LNCaP clone FGC (cell line): Measurements from ENCODE around the gene ASTN2.

ENCODE experiments used
- DNase-seq: peaks from one replicate; pipeline ENCODE4 v3.0.0-alpha.2; 2011; ENCODE audit warnings: low read depth
- H3K4me3 ChIP-seq: 2 replicates; pipeline ENCODE4 v1.5.1; 2011; ENCODE audit warnings: mild to moderate bottlenecking, low read depth, low read length, control low read depth
- TF ChIP-seq, protein P1 (sequence below): IDR thresholded peaks from 2 replicates; pipeline ENCODE4 v1.5.1; 2012; ENCODE audit warnings: mild to moderate bottlenecking; ENCODE audit not compliant: control insufficient read depth, insufficient read depth; ENCODE audit errors: extremely low read depth

ASTN2 gene

GRCh38 chr9:116447934-116448333 lies 966.9 kb downstream of the ASTN2 start:
- DNase-seq: no peak
- H3K4me3 ChIP-seq: no peak overlapping the region
- TF ChIP-seq, protein P1, sequence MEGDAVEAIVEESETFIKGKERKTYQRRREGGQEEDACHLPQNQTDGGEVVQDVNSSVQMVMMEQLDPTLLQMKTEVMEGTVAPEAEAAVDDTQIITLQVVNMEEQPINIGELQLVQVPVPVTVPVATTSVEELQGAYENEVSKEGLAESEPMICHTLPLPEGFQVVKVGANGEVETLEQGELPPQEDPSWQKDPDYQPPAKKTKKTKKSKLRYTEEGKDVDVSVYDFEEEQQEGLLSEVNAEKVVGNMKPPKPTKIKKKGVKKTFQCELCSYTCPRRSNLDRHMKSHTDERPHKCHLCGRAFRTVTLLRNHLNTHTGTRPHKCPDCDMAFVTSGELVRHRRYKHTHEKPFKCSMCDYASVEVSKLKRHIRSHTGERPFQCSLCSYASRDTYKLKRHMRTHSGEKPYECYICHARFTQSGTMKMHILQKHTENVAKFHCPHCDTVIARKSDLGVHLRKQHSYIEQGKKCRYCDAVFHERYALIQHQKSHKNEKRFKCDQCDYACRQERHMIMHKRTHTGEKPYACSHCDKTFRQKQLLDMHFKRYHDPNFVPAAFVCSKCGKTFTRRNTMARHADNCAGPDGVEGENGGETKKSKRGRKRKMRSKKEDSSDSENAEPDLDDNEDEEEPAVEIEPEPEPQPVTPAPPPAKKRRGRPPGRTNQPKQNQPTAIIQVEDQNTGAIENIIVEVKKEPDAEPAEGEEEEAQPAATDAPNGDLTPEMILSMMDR: no peak

DNA sequence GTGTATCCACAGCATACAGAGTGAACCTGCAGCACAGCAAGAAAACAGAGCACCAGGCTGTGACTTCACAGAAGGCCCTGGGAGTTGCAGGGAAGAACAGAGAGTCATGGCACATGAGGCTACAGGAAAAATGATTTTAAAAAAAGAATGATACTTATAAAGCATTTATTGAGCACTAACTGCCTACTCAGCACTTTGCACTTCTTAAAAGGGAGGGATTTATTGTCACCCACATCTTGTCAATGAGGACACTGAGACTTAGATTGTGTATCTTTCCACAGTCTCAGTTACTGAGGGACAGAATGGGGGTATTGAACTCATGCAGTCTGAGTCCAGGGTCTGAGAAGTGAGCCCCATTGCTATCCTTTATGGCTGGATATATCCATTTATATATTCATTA lies 972.3 kb downstream of the ASTN2 start:
- TF ChIP-seq, protein P1: no peak
- H3K4me3 ChIP-seq: no peak overlapping the region
- DNase-seq: no peak

DNA sequence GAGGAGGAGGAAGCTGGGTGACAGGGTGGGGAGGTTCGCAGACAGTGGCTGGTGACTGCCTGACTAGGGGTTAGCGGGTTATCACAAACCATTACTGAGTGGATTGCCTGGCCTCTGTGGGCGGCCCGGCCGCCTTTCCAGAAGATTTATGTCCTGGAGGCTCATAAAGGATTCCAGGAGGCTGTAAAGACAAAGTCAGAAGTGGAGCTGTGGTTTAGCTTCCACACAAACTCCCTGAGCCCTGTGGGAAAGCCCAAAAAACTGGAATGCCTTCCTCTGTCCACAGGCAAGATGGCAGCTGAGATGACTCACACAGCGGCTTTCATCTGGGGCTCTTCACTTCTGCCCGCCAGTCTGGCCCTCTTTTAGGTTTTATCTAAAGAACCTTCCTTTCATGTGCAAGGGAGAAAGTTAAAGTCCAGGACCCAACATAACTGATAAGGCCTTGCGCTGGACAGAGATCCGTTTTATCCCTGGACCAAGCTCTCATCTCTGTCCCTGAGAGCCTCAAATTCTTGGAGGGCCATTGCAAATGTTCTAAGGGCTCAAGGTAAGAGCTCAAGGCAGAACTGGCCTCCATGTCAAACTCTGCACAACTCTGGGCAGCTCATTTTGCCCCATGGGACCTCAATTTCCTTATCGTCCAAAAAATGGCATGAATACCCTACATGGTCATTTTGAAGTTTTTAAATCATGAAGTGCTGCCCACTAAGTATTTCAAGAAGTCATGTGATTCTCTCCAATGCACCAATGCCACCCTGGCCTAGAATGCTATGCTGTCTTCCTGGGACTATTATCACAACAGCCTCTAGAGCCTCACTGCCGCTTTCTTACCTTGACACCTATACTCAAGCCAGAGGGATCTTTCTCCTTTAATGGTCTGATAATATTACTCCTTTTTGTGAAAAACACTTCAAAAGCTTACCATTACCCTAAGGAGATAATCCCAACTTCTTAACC lies 977.2 kb downstream of the ASTN2 start:
- DNase-seq: no peak
- TF ChIP-seq, protein P1: no peak
- no peak overlapping the region for H3K4me3 ChIP-seq

DNA sequence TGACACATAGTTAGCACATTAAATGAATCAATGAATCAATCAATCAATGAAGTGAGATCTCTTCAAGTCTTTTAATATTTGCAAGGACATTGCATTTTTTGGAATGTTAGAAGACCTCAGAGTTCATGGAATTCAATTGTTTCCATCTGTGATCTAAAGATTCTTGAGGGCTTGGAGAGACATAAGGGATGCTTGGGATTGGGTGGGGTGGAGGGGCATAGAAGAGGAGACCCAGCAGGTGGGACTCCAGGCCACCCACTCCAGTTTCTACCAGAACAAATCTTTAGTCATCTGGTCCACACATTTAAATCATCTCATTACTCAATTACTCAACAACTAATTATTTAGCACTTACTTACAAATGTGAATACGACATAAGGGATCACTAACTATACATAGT lies 978.7 kb downstream of the ASTN2 start:
- no peak for DNase-seq
- H3K4me3 ChIP-seq: no peak overlapping the region
- TF ChIP-seq, protein P1: no peak

GRCh38 chr9:116435706-116436105 lies 979.2 kb downstream of the ASTN2 start:
- TF ChIP-seq, protein P1: no peak
- H3K4me3 ChIP-seq: no peak overlapping the region
- DNase-seq: no peak

DNA sequence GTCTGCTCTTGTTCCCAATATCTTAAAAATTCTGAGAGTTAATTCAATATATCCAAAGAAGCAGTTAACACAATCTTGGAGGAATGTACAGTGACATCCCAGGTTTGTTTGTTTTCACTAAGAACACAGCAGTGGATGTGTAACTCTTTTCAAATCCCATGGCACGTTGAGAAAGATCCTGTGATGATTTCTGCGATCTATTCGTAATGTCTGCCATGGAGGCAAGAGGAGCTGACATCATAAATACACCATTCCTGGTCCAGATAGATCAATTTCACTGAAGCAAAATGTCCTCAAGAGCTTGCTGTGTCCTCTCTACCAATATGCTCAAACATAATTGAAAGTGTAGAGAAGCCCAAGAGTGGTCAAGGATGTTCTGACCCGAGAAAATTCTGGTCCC lies 980.5 kb downstream of the ASTN2 start:
- no peak for DNase-seq
- TF ChIP-seq, protein P1: no peak
- no peak overlapping the region for H3K4me3 ChIP-seq

DNA sequence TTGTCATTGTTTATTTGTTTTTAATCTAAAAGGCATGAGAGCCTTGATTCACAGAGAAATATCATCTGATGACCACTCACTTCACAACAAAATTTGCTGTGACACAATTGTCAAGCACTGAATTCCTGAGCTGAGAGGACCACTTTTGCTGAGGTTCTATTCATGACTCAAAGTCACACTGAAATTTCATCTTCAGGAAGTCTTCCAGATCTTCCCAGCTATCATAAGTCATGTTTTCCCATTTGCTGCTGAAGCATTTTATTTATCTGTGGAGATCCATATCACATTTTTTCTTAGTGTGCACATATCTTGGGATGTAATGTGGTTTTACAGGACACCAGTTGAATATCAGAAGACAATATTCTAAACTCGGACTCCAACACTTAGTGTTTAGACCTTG lies 982.8 kb downstream of the ASTN2 start:
- no peak for DNase-seq
- no peak overlapping the region for H3K4me3 ChIP-seq
- TF ChIP-seq, protein P1: no peak
